Stomach (tissue), 4 donors: ENCODE results near the gene ZNF880.

ENCODE experiments used
- EP300 ChIP-seq: sonication (generic); formaldehyde crosslinking; IDR thresholded peaks from one replicate; pipeline ENCODE4 v1.6.1; 2017; ENCODE audit warnings: antibody characterized with exemption
- POLR2A ChIP-seq, 4 donors: fragments of 450-650 bp; IDR thresholded peaks; one replicate each; pipeline ENCODE4 v1.6.1; 2016; ENCODE audit warnings: antibody characterized with exemption in 4 of 4, control low read depth in 2 of 4, mild to moderate bottlenecking in 1 of 4, moderate library complexity in 1 of 4
- POLR2AphosphoS5 ChIP-seq, 3 donors: sonication (generic); formaldehyde crosslinking; IDR thresholded peaks; one replicate each; pipeline ENCODE4 v1.6.1; 2016; ENCODE audit warnings: antibody characterized with exemption in 3 of 3
- TF ChIP-seq, protein P1 (sequence below), 7 experiments: fragments of 450-650 bp in 4 of 7; fragments of 200-600 bp in 3 of 7; sonication (generic) in 3 of 7; IDR thresholded peaks; one replicate each; pipeline ENCODE4 v1.5.1; 2016 to 2019; ENCODE audit warnings: antibody characterized with exemption in 7 of 7, control low read depth in 2 of 7, mild to moderate bottlenecking in 1 of 7

DNA sequence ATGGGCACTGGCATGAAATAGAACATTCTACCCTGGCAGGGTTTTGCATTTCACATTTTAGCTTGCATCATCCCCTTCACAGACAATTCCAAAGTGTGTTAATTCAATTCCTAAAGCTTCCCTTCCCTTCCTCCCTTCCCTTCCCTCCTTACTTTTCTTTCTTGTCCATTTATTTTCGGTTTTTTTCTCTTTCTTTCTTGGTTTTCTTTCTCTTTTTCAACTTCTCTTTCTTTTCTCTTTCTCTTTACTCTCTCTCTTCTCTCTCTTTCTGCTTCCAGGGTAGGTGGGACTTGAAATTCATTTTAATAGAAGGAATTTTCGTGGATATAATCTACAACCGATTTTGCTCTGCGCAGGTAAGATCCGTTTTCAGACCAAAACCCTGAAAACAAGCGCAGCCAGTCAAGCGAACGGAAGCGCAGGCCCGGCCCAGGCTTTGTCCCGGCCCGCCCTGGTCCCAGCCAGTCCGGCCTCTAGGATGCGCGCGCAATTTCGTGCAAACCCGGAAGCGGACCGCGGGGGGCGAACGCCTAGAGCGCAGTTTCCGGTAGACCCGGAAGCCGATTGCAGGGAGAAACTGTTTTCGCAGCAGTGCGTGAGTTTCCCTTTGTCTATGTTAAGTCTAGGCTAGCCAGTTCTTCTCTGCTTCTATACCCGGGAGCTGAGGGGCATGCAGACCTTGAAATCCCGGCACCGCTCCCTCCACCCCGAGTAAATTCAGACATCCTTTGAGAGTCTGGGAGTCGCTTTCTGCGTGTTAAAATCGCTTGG is 27.8 kb downstream of the ZNF880 start, which contains the start of gene ZNF528:
- TF ChIP-seq POLR2A (IDR thresholded peaks at IDR 0.05) (no peak), EP300 (no peak), POLR2AphosphoS5 (IDR thresholded peaks at IDR 0.05) (peak; percentile 75 to 94 (median 80))
- TF ChIP-seq, protein P1, sequence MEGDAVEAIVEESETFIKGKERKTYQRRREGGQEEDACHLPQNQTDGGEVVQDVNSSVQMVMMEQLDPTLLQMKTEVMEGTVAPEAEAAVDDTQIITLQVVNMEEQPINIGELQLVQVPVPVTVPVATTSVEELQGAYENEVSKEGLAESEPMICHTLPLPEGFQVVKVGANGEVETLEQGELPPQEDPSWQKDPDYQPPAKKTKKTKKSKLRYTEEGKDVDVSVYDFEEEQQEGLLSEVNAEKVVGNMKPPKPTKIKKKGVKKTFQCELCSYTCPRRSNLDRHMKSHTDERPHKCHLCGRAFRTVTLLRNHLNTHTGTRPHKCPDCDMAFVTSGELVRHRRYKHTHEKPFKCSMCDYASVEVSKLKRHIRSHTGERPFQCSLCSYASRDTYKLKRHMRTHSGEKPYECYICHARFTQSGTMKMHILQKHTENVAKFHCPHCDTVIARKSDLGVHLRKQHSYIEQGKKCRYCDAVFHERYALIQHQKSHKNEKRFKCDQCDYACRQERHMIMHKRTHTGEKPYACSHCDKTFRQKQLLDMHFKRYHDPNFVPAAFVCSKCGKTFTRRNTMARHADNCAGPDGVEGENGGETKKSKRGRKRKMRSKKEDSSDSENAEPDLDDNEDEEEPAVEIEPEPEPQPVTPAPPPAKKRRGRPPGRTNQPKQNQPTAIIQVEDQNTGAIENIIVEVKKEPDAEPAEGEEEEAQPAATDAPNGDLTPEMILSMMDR (IDR thresholded peaks at IDR 0.05): no peak
